CD4-positive, alpha-beta T cell treated with Interferon gamma for 1 hour (primary cell): ENCODE measurements around the gene GNPTAB.

Experiments used
- DNase-seq: peaks from one replicate; pipeline ENCODE4 v3.0.0-alpha.2; 2020

Gene GNPTAB

DNA sequence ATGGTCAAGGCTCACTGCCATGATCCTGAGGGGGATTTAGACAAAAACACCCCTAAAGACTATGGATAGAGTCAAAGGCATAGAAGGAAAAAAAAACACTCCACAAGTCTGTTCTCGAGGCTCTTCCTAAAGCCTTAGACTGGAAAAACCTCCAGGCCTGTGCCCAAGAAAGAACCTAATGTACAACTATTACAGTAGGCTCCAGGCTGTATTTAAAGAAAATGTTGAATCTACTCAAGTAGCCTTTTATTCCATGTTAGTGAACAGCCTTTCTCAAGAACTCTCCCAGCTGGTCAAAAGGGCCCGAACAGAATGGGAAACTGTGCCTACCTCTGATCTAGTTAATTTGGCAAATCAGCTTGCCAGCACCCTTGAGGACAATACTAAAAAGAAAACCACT is 28.3 kb downstream of the GNPTAB start:
- no peak for DNase-seq

DNA sequence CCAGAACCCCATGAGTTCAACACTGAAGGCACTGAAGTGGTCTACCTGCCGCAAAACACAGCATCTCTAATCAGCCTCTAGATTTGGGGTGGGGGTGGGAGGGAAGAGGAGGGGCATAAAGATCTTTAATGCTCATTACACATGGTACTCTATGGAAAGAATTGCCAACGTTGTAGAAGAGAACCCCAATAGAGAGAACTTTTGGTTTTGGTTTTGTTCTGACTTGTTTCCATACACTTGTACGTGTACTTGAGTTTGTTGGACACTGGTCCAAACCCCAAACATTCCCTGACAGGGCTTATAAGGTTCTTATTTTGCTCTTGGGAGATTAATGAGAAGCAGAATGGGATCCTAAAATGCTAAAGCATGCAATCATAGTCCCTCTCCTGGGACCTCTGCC is 31.0 kb downstream of the GNPTAB start:
- DNase-seq, result no peak

DNA sequence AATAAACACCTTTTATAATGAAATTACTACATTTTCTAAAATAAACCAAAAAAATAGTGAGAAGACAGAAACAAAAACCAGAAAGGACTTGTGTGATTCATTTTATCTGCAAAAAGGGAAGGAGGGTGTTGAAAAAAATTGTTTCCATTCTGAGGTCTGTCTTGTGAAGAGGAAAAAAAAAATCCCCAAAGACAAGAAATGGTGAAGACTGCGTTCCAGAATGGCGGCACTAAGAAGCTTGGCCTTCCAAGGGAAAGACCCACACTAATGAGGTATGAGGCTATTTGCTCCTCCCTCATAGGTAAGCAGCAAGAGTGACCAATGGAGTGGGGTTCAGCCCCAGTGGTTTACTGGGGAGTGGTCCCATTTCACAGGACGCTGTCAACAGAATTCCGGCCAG is 35.0 kb downstream of the GNPTAB start:
- DNase-seq, result no peak

DNA sequence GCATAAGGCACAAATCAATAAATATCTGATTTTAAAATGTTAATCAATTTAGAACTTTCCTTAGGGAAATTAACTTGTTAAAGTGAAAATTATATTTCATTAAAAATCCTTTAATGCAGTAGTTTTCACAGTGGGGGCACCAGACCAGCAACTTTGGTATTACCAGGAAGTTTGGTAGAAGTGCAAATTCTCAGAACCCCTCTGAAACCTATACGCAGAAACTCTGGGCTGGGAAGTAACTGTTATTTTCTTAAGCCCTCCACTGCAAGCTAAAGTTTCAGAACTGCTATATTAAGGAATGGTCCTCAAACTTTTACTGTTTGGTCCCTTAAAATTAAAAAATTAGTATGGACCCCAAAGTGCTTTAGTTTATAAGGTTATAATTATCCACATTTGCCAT is 35.7 kb downstream of the GNPTAB start:
- no peak for DNase-seq

DNA sequence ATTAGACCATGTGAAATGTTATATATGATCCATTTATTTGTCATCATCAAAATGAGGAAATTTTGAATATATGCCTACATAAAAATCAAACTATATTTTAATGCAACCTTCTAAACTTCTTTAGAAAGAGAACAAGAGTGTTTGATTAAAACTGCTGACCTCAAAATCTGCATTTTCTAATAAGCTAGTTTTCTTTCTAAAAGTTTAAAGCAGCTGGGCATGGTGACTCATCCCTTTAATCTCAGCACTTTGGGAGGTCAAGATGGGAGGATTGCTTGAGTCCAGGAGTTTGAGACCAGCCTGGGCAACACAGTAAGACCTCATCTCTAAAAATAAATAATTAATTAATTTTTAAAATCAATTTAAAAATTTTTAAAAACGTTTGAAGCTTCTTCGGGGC is 36.2 kb downstream of the GNPTAB start:
- no peak for DNase-seq

DNA sequence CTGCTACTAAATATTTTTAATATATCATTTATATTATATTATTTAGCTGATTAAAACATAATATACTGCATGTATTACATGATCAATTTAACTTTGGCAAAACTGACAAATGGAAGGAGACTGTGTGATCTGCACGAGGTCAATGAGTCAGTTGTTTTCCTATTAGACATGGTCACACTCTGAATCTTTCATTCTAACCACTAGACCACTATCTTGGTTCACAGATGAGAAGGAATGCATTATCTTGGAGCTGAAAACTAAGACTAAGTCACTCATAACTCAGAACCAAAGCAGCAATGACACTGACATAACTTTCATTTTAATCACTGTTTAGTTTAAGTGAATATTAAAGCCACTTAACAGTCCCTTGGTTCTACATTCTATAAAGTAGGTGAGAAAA is 37.4 kb downstream of the GNPTAB start:
- DNase-seq, result no peak

DNA sequence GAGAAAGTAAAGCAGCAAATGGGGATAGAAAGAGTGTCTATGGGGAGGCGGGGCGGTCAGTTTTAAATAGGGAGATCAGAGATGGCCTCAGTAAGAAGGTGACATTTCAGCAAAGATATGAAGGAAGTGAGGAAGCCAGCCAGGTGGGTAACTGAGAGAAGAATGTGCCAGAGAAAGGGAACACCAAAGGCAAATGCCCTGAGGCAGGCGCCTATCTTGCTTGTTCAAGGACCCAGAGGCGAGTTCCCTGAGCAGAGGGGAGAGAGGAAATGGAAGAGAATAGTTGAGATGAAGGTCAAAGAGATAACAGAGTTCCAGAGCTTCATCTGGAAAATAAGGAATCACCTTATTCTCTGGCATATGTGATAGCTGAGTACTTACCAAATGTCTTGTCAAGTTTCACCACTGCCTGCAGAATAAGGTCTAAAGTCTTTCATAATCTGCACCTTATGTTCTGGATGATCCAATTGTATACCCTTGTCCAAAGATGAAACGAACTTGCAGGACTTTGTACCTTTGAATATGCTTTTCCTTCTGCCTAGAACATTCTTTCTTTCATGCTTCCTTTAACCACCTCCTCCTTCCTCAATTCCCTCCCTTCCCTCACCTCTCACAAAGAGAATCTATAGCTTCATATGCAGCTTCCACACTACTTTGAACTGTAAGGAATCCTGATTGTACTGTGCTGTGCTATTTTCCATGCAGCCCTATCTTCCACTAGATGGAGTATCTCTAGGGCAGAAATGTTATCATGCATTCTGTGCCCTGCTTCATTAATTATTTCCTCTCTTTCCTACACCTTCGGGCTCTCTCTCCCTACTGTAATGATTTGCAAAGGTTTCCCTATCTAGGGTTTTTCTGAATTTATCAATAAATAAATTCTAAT is 38.5 kb downstream of the GNPTAB start:
- DNase-seq, result no peak

DNA sequence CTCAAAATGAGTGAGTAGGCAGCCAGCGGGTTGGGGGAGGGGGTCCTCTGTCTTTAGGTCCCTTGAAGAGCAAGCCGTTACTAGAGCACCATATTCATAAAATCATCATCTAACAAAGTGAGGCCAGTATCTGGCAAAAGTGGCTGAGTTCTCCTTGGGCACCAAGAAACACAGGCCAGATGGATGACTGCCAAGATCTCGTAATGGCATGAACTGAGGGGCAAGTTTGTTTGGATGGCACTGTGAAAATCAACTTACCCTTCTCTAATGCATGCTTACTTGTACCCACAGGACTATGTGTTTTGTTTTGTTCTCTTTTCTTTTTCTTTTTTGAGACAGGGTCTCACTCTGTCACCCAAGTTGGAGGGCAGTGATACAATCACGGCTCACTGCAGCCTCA is 41.6 kb downstream of the GNPTAB start:
- no peak for DNase-seq

DNA sequence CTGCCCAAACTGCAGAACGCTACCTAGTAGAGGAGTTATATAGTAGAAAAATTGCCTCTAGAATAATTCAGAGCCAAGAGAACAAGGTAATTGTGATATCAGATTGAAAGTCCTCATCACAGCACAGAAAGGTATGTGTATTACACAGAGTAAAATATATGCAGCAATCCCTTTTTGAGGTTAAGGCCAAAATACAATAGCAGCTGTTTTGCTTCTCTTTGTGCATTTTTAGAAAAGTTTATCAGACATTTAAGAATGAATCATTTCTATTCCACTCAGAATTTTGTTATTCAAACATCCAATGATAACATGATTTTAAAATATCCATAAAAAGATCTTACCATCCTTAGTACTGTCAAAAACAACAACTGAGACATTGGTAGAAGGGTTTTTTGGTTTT is 45.1 kb downstream of the GNPTAB start:
- DNase-seq, result no peak

DNA sequence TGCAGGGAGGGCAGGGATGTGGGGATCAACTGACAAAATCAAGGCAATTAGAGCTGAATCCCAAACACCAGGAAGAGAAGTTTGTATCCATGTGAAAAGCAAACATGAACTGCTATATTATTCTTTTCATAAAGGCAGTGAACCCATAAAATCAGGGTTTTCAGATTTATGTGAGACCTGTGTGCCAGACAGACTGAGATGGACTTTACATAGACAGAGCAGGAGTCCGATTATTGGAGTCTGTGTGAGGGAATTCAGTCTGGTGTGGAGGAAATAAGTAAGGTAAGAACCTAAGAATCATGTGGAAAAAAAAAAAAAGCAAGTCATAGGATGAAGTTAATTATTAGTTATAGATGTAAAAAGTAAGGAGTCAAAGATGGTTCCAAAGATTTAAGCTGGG is 46.4 kb downstream of the GNPTAB start:
- no peak for DNase-seq

DNA sequence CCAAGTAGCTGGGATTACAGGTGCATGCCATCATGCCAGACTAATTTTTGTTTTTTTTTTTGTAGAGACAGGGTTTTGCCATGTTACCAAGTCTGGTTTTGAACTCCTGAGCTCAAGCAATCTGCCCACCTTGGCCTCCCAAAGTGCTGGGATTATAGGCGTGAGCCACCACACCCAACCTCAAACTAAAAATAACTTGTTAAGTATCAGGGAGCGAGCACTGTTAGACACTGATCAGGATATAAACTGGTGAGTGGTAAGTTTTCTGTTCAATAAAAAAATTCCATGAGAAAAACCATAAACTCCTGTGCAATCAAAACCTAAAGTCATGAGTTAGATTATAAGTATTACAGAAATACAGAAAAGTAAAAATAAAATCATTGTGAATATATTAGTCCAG is 46.9 kb downstream of the GNPTAB start:
- no peak for DNase-seq

DNA sequence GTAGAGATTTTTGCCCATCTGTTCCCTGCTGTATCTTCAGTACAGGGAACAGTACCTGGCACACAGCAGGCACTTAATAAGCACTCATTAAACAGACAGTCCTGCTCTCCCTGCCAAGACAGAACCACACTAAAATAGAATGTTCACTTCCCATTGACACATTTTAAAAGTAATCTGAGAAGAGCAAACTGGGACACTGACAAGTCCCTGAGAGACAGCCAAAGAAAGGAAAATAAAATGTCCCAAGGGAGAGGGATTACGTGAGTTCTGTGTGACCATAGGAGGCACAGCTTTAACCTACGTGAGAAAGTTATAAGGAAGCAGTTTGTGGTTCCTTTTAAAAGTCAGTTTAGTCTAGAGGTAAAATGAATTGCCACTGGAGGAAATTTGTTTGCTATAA is 47.6 kb downstream of the GNPTAB start:
- DNase-seq, result no peak

DNA sequence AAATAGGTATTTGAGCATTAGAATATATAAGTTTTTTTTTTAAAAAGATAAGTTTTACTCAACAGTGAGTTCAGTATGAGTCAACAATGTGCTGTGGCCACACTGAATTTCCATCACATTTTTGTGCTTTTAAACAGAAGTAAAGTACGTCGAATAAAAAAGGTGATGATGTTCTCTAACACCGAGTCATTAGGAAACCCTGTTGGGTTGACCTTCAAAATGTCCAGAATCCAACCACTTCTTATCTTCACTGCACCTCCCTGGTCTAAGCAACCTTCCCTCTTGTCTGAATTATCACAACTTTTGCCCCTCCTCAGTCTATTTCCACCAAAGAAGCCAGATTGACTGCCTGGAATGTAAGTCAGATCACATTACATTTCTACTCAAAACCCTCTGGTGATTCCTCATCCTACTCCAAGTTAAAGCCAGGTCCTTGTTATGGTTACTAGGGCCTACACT is 48.5 kb downstream of the GNPTAB start:
- no peak for DNase-seq

DNA sequence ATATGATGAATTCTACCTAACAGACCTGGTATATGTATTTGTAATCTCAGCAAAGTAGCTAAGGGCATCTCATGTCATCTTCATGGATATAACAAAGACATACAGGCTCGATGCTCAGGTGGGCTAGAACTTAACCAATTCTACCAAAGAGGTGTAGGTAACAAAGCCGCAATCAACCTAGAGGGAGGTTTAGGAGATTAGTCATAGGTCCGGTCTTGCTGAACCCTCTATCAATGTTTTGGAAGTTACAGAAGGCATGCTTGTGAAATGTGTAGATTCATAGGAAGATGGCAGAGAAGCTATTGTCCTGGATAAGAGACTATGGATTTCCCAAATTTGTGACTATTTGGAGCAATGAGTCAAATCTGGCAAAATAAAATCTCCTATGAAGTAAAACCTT is 48.9 kb downstream of the GNPTAB start:
- no peak for DNase-seq

DNA sequence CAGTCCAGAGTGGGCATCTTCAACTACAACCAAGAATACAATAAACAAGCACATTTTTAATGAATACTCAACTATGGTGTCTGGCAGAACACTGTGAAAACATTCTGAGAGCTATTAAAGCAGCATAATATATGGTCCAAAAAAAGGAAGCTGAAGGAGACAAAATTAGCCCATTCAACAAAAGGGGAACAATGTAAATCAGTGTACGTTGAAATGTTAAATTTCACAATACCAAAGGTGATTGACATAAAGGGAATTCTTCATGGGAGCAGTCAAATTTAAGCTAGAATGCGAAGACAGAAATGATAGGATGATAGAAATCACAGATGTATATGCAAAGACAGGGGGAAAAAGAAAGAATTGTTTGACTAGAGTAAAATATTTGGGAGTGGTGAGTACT is 50.2 kb downstream of the GNPTAB start:
- no peak for DNase-seq

DNA sequence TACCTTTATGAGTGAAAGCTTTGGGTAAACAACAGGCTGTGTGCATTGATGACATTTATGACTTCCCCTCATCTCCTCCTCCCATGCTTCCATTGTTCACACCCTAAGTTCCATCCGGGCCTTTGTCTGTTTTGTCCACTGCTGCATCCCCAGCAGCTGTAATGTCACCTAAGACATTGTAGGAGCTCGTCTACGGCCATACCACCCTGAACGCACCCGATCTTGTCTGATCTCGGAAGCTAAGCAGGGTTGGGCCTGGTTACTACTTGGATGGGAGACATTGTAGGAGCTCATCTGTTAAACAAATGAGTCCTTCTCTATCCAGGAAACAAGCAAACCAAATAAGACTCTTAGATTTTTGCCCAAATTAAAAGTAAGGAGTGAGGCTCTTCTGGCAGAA is 51.1 kb downstream of the GNPTAB start:
- no peak for DNase-seq

DNA sequence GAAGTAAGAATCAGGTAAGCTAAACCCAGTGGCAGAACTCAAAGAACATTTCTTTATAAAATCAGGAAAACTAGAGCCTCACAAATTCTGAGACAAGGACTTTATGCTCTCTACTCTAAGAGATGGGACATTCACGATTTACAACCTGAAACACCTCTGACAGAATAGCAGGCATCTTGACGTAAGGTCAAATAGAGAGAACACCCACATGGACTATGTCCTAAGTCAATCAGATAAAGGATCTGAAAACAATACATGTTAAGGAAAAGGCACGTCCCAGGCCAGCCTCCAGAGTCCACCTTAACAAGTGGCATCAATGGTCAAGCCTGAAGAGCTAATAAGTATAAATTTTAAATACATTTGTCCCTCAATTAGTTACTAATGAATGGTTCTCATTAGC is 51.6 kb downstream of the GNPTAB start:
- DNase-seq, result no peak

DNA sequence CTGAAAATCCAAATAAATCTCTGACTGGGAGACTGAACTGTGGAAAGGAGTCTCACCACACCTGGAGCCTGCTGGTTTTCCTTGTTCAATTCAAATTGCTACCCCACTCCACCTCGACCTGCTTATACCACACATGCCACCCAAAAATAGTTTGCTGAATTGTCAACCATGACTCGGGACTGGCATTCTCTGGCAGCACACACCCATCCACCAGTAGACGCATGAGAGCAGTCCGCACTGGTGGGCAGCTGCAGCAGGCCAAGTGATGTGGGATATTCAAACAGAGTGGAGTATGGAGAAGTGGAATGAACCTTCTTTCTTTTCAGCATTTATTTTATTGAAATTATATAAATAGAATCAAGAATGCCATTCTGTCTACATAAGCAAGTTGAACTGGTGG is 52.8 kb downstream of the GNPTAB start:
- no peak for DNase-seq

DNA sequence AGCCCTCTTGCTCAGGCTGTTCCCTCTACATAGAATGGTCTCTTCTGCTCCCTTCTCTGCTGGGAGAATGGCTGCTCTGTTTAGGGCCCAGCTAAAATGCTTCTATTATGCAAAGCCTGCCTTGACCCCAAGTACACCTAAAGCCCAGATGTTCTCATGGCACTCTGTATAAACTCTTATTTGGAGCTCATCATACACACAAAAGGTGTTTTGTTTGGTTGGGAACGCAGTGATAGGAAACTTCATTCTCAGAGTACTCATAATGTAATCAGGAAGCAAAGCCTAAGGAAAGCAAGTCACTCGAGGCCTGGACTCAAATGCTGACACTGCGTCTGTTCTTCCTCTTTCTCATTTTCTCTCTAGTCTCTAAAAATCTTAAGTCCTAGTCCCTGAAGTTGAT is 53.3 kb downstream of the GNPTAB start:
- no peak for DNase-seq

DNA sequence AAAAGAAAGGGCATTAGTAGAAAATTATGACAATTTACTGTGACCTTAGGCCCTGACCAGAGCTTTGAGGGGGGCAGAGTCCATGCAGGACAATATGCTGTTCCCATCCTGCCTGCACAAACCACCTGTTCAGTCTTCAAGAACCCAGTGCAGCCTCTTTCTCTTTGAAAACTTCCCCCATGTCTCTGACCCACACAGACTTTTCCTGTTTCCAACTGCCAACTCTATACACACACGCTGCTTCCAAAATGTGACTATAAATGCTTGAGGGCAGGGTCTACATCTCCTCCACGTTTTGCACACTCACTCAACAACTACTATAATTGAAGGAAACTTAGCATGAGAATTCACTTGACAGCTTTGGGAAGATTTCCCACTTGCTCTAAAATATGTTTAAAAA is 54.9 kb downstream of the GNPTAB start:
- no peak for DNase-seq

DNA sequence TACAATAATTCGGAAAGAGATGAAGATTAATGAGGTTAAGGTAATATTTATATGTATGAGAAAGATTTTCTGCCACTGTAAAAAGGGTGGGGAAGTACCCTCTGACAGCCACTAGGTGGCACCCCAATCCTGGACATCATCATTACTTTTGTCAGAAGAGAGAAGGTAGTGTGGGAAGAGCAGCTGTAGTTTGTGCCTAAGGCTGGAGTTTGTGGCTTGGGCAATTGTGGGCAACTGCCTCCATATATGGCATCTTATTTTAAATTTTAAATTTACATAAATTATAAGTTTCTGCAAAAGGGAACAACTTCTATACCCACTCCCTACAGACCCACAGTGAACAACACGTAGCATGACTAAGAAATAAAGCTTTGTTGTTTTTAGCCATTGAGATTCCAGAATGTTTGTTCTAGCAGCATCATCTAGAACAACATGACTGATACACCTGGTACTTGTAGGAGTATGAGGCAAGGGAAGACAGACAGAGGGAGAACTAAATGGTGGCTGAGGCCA is 57.1 kb downstream of the GNPTAB start:
- DNase-seq, result peak; percentile 61

DNA sequence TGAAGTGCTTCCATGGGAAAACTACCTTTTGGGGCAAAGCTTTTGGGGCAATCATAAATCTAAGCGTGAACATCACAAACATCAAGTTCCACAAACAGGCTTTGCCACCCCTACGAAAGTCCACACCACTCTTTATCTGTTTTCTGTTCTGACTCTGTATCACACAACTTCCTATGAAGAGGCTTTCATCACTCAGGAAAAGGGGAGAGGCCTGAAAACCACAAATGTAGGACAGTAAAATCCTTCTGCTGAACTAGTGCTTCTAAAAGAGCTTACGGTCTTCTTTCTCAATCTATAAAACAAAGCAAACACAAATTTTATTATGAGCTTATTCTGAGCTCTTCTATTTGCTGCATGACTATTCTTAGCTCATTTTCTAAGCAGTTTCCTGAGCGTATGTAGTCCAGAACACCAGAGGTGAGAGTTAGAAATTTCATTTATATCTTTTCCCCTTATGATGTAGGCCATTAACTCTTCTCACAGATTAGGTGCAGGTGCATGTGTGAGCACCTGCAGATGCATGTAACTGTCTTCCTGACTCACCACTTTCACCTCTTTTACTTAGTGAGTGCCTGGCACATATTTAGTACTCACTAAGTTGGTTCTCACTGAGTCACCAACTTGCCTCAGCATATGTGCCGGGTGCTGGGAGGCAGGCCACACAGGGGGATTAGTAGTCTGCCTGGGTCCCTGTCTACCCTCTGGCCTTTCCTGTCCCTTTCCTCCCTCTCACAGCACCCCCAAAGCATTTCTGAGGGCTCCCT is 58.6 kb downstream of the GNPTAB start:
- DNase-seq, result no peak

DNA sequence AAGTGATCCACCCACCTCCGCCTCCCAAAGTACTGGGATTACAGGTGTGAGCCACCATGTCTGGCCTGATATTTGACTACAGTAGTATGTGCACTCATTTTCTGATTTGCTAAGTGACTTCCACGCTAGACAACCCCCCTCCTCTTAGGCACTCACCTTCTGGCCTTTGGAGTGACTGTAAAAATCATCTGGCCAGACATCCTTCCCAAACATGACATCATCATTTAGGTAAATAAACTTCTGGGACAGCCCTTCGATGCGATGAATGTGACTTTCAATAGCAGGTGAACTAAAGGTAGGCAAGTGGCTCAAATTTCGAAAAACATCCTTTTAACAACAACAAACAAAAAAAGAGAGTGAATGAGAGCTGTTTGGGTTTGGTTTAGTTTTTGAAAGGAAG is 60.9 kb downstream of the GNPTAB start:
- no peak for DNase-seq

DNA sequence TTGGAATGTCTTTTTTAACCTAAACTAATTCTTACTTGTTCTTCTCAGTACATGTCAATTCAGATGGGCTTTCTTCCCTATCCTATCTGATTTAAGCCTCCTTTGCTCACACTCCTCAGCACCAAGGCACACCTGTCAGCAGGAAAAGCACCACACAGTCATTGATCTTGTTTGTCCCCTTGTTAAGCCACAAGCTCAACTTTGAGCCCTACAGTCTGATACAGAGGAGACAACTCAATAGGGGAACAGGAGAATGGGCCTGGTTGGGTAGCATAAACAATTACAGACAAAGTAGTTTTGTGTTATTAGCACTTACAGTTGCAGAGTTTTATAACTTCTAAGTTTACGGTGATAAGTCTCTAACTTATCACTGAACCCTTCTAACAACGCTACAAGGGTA is 62.0 kb downstream of the GNPTAB start:
- no peak for DNase-seq
